H1 (cell line): ENCODE data around the gene NFXL1. TPM values are rescaled to one million over a fixed set of nuclear protein-coding genes. Genes with fewer than 3 reads are reported as not detected.

Experiments used
- CTCF ChIA-PET: fragments of 300-600 bp; sonication (Branson Sonifier 250); formaldehyde crosslinking; loops from one replicate; lab custom pipeline; 2021; ENCODE audit not compliant: partially characterized antibody; lab: Charles Lee
- POLR2A ChIA-PET: fragments of 300-600 bp; sonication (Branson Sonifier 250); formaldehyde crosslinking; loops from one replicate; lab custom pipeline; 2021; ENCODE audit warnings: inconsistent platforms; ENCODE audit not compliant: partially characterized antibody; lab: Charles Lee
- DNase-seq, 2 experiments: peaks; one replicate each; pipeline versions ENCODE4 v3.0.0 to v3.0.0-alpha.2; 2010 to 2022; ENCODE audit warnings: low spot score in 2 of 2, low read depth in 1 of 2, mixed read lengths in 1 of 2
- FAIRE-seq: peaks from 2 replicates; lab custom pipeline; 2011; peaks lifted over from hg19 to GRCh38; lab: Jason Lieb, UNC
- H2AFZ ChIP-seq: 2 replicates; pipeline ENCODE4 v1.8.1; 2012; ENCODE audit warnings: low read length, inconsistent platforms
- H2AK5ac ChIP-seq: 2 replicates; pipeline ENCODE4 v1.6.1; 2013; ENCODE audit warnings: low read depth, low read length
- H2BK120ac ChIP-seq: replicated peaks from 2 replicates; pipeline ENCODE3; 2013; ENCODE audit warnings: low read depth, low read length, inconsistent platforms
- H2BK12ac ChIP-seq: 2 replicates; pipeline ENCODE4 v1.6.1; 2013; ENCODE audit warnings: low read depth, low read length
- H2BK15ac ChIP-seq: 2 replicates; pipeline ENCODE4 v1.6.1; 2013; ENCODE audit warnings: low read length
- H2BK20ac ChIP-seq: 2 replicates; pipeline ENCODE4 v1.6.1; 2013; ENCODE audit warnings: low read length
- H2BK5ac ChIP-seq: 2 replicates; pipeline ENCODE4 v1.6.1; 2013; ENCODE audit warnings: low read depth, low read length
- H3K14ac ChIP-seq: 2 replicates; pipeline ENCODE4 v1.6.1; 2013; ENCODE audit warnings: inconsistent platforms; ENCODE audit not compliant: insufficient read length
- H3K18ac ChIP-seq: 2 replicates; pipeline ENCODE4 v1.6.1; 2013; ENCODE audit warnings: low read length; ENCODE audit errors: extremely low read depth
- H3K23ac ChIP-seq: 2 replicates; pipeline ENCODE4 v1.6.1; 2013; ENCODE audit warnings: inconsistent platforms; ENCODE audit not compliant: insufficient read length
- H3K23me2 ChIP-seq: 2 replicates; pipeline ENCODE4 v1.6.1; 2013; ENCODE audit warnings: low read depth, low read length
- H3K27ac ChIP-seq: 2 replicates; pipeline ENCODE4 v1.6.1; 2011; ENCODE audit warnings: low read depth, low read length, inconsistent platforms
- H3K27me3 ChIP-seq, 4 experiments: replicated peaks in 1 of 4; 1 replicate in 1 of 4; 2 replicates in 3 of 4; pipeline versions ENCODE4 v1.6.1 to v1.8.1; 2011 to 2013; ENCODE audit warnings: low read length in 3 of 4, mild to moderate bottlenecking in 3 of 4, inconsistent platforms in 2 of 4, mixed read lengths in 2 of 4, moderate library complexity in 1 of 4; ENCODE audit not compliant: control insufficient read depth in 3 of 4, insufficient read depth in 3 of 4; ENCODE audit errors: extremely low read depth in 1 of 4
- H3K36me3 ChIP-seq, 4 experiments: 2 replicates each; pipeline versions ENCODE4 v1.6.1 to v1.8.1; 2011 to 2013; ENCODE audit warnings: mild to moderate bottlenecking in 4 of 4, low read length in 3 of 4, moderate library complexity in 2 of 4, control low read depth in 1 of 4, inconsistent platforms in 1 of 4; ENCODE audit not compliant: insufficient read depth in 4 of 4, control insufficient read depth in 2 of 4
- H3K4ac ChIP-seq: replicated peaks from 2 replicates; pipeline ENCODE3; 2013; ENCODE audit warnings: low read length, low read depth, mixed read lengths, inconsistent platforms; ENCODE audit not compliant: insufficient read length
- H3K4me1 ChIP-seq, 4 experiments: replicated peaks in 1 of 4; 1 replicate in 1 of 4; 2 replicates in 3 of 4; pipeline versions ENCODE4 v1.6.1 to v1.8.1; 2011 to 2013; ENCODE audit warnings: low read length in 3 of 4, inconsistent platforms in 2 of 4, mixed read lengths in 1 of 4; ENCODE audit not compliant: insufficient read depth in 4 of 4, control insufficient read depth in 3 of 4
- H3K4me2 ChIP-seq, 2 experiments: 2 replicates each; pipeline versions ENCODE4 v1.6.1 to v1.8.1; 2011 to 2013; ENCODE audit warnings: low read depth in 2 of 2, low read length in 2 of 2, control low read depth in 1 of 2, inconsistent platforms in 1 of 2, mild to moderate bottlenecking in 1 of 2; ENCODE audit not compliant: insufficient read depth in 1 of 2
- H3K4me3 ChIP-seq, 4 experiments: fragments of 200-600, 300-600 bp in 1 of 4; sonication (generic), shearing (Covaris generic), sonication (Bioruptor Twin) in 1 of 4; 2 replicates each; pipeline versions ENCODE4 v1.5.1 to v1.8.1; 2011 to 2016; ENCODE audit warnings: low read length in 4 of 4, low read depth in 3 of 4, control low read depth in 2 of 4, inconsistent platforms in 2 of 4, mild to moderate bottlenecking in 2 of 4, mixed read lengths in 1 of 4, moderate library complexity in 1 of 4; ENCODE audit not compliant: insufficient read depth in 2 of 4; ENCODE audit errors: extremely low read depth in 1 of 4
- H3K56ac ChIP-seq: replicated peaks from 2 replicates; pipeline ENCODE3; 2013; ENCODE audit warnings: low read depth, mild to moderate bottlenecking, mixed read lengths, low read length, inconsistent platforms; ENCODE audit not compliant: insufficient read length
- H3K79me1 ChIP-seq: 2 replicates; pipeline ENCODE4 v1.6.1; 2013; ENCODE audit warnings: low read depth, low read length, control low read depth
- H3K79me2 ChIP-seq, 2 experiments: 2 replicates each; pipeline versions ENCODE4 v1.6.1 to v1.8.1; 2012 to 2013; ENCODE audit warnings: low read length in 2 of 2, mild to moderate bottlenecking in 2 of 2, inconsistent platforms in 1 of 2; ENCODE audit not compliant: insufficient read depth in 2 of 2, control insufficient read depth in 1 of 2
- H3K9ac ChIP-seq, 4 experiments: replicated peaks in 1 of 4; 1 replicate in 1 of 4; 2 replicates in 3 of 4; pipeline versions ENCODE4 v1.6.1 to v1.8.1; 2011 to 2013; ENCODE audit warnings: low read depth in 3 of 4, low read length in 3 of 4, control low read depth in 2 of 4, mild to moderate bottlenecking in 2 of 4, moderate library complexity in 2 of 4, inconsistent platforms in 1 of 4; ENCODE audit errors: extremely low read depth in 1 of 4
- H3K9me3 ChIP-seq, 2 experiments: 2 replicates each; pipeline versions ENCODE4 v1.6.1 to v1.8.1; 2012 to 2013; ENCODE audit warnings: mild to moderate bottlenecking in 2 of 2, moderate library complexity in 2 of 2, control low read depth in 1 of 2, inconsistent platforms in 1 of 2, low read depth in 1 of 2, low read length in 1 of 2, mixed read lengths in 1 of 2; ENCODE audit not compliant: insufficient read depth in 2 of 2
- H4K20me1 ChIP-seq, 2 experiments: replicated peaks in 1 of 2; 2 replicates each; pipeline versions ENCODE3 to v1.8.1; 2011 to 2013; ENCODE audit warnings: inconsistent platforms in 2 of 2, low read length in 2 of 2, mild to moderate bottlenecking in 1 of 2; ENCODE audit not compliant: insufficient read depth in 2 of 2, control insufficient read depth in 1 of 2
- H4K5ac ChIP-seq: 2 replicates; pipeline ENCODE4 v1.6.1; 2013; ENCODE audit warnings: low read length, low read depth, mixed read lengths, inconsistent platforms; ENCODE audit not compliant: insufficient read length
- H4K8ac ChIP-seq: 2 replicates; pipeline ENCODE4 v1.8.0; 2013; ENCODE audit warnings: mild to moderate bottlenecking, moderate library complexity, low read length, inconsistent platforms; ENCODE audit not compliant: insufficient read depth; ENCODE audit errors: extremely low read depth
- H4K91ac ChIP-seq: replicated peaks from 2 replicates; pipeline ENCODE3; 2013; ENCODE audit warnings: low read length, mixed read lengths, inconsistent platforms; ENCODE audit not compliant: insufficient read length
- BRCA1 ChIP-seq: IDR thresholded peaks from 2 replicates; pipeline ENCODE4 v1.6.1; 2012; ENCODE audit warnings: low read depth, low read length, improper control_type of control experiment
- CEBPB ChIP-seq: IDR thresholded peaks from 2 replicates; pipeline ENCODE4 v1.6.1; 2012; ENCODE audit warnings: low read depth, low read length
- EGR1 ChIP-seq: IDR thresholded peaks from 2 replicates; pipeline ENCODE4 v1.6.1; 2011; ENCODE audit warnings: low read depth, low read length, borderline replicate concordance
- EZH2 ChIP-seq: fragments of 200-600 bp; sonication (generic); IDR thresholded peaks from 2 replicates; pipeline ENCODE4 v1.7.1; 2012; ENCODE audit warnings: low read depth, mild to moderate bottlenecking, moderate library complexity, low read length, inconsistent platforms; ENCODE audit not compliant: severe bottlenecking
- POLR2A ChIP-seq, 2 experiments: IDR thresholded peaks; 1 replicate in 1 of 2; 2 replicates in 1 of 2; pipeline ENCODE4 v1.6.1; 2011; ENCODE audit warnings: low read depth in 2 of 2, low read length in 2 of 2, mild to moderate bottlenecking in 2 of 2; ENCODE audit errors: control extremely low read depth in 1 of 2
- RFX5 ChIP-seq: IDR thresholded peaks from 2 replicates; pipeline ENCODE4 v1.6.1; 2011; ENCODE audit warnings: low read depth, low read length, improper control_type of control experiment, borderline replicate concordance
- SAP30 ChIP-seq: fragments of 300-600 bp; sonication (generic); IDR thresholded peaks from 2 replicates; pipeline ENCODE4 v1.7.1; 2012; ENCODE audit warnings: low read length, moderate library complexity, mild to moderate bottlenecking, inconsistent platforms; ENCODE audit not compliant: insufficient read depth, insufficient replicate concordance
- SP2 ChIP-seq: IDR thresholded peaks from 2 replicates; pipeline ENCODE4 v1.6.1; 2012; ENCODE audit warnings: mild to moderate bottlenecking, low read length, inconsistent platforms
- SUZ12 ChIP-seq: fragments of 200-600 bp; sonication (generic); IDR thresholded peaks from 2 replicates; pipeline ENCODE4 v1.6.1; 2012; ENCODE audit warnings: mild to moderate bottlenecking, inconsistent platforms, low read length, moderate library complexity, mixed read lengths
- YY1 ChIP-seq: IDR thresholded peaks from 2 replicates; pipeline ENCODE4 v1.6.1; 2011; ENCODE audit warnings: low read depth, mild to moderate bottlenecking, low read length
- ZNF274 ChIP-seq: IDR thresholded peaks from 2 replicates; pipeline ENCODE4 v1.7.0; 2012; ENCODE audit warnings: low read length, borderline replicate concordance; ENCODE audit errors: extremely low read depth
- WGBS, 2 experiments: shearing (Covaris generic) in 1 of 2; methylation state at CpG; one replicate each; pipeline versions ENCODE4 v1.1.6 to v1.1.7; 2013 to 2015; ENCODE audit warnings: low lambda C conversion rate in 2 of 2, mixed read lengths in 2 of 2, inconsistent platforms in 1 of 2, low coverage in 1 of 2, missing lambda C conversion rate in 1 of 2; ENCODE audit not compliant: insufficient replicate concordance in 2 of 2, insufficient coverage in 1 of 2, insufficient read length in 1 of 2; ENCODE audit errors: extremely low coverage in 1 of 2, missing lambda C conversion rate in 1 of 2; 5-methylcytosine and 5-hydroxymethylcytosine counted together
- polyA plus RNA-seq, 7 experiments: library from polyadenylated mRNA; depleted of rRNA in 3 of 7; stranded (reverse) in 5 of 7; unstranded in 2 of 7; fragments of >200 nt in 5 of 7; fragments of 200-250 nt in 2 of 7; gene quantifications; 1 replicate in 5 of 7; 2 replicates in 1 of 7; 4 replicates in 1 of 7; pipeline versions ENCODE4 v1.2.1 to v1.2.3, GENCODE V29; 2011 to 2013; ENCODE audit warnings: missing spikeins in 2 of 7, mixed read lengths in 2 of 7
- total RNA-seq: library from RNA; stranded (reverse); fragmentation: NEBNext Ultra II Directional; extraction: Animal tissue kit (Norgen Biotek cat#: 25700); gene quantifications from 2 replicates; pipeline ENCODE4 v1.2.1, GENCODE V29; 2021
- TF ChIP-seq, protein P1 (sequence below): IDR thresholded peaks from 2 replicates; pipeline ENCODE4 v1.6.1; 2012; ENCODE audit warnings: inconsistent platforms
- TF ChIP-seq, protein P2 (sequence below): IDR thresholded peaks from 2 replicates; pipeline ENCODE4 v1.6.1; 2012; ENCODE audit warnings: inconsistent platforms

The NFXL1 gene
- total and polyA plus RNA-seq, 2 of the 8 experiments (the other 6 are each of a cell fraction or from before 2014, with no cell fraction given) = 10.0 to 29.5 TPM

DNA sequence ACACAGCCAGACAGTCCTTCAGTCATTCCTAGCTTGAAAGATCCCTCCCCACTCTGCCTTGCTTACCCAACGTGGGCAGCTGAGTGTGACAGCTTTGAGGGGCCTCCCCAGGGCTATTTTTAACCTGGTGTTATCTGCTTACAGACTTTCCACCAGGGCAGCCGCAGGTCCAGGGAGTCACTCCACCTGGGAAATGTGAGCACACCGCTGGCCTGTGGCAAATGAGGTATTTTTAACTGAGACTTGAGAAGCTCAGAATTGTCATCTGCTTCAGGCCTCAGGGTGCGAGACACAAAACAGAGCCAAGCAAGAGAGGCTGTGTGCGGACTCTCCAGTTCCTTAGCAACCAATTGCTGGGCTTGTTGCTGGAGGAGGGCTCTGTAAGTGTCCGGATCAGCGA is 89.5 kb downstream of the NFXL1 start (continued):
- TF ChIP-seq EGR1 = no peak

DNA sequence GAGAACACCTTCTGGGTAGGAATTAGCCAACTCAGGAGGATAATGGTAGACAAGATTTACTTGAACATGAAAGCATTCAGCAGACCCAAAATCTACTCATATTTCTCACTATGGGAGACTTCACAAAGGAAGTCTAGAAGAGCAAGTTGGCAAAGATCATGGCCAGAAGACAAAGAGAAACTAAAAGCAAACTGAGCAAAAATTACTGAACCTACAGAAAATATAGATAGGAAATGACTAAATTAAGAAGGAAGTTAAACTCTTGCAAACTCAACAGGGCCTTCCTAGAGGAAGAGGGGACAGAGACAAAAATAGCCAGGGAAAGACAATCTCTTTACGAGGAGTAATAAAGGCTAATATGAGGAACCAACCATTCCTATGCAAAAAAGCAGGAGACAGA is 95.2 kb downstream of the NFXL1 start:
- Histone ChIP-seq H3K4me3 (no peak overlapping the region), H3K4ac (no peak overlapping the region), H3K18ac (no peak overlapping the region), H3K79me1 (no peaks in the 10 kb centered on the region), H3K79me2 (no peaks in the 10 kb centered on the region), H2BK20ac (no peak overlapping the region), H3K27ac (no peak overlapping the region), H3K14ac (no peak overlapping the region), H3K4me1 (no peaks in the 10 kb centered on the region), H3K36me3 (no peaks in the 10 kb centered on the region), H3K4me2 (no peak overlapping the region), H4K8ac (no peak overlapping the region), H3K23ac (no peak overlapping the region), H2BK120ac (no peak overlapping the region), H3K27me3 (peaks cover 0 to 1% (median 0%) of the 10 kb centered on the region in 4 experiments; a peak in 1 of 7 replicates), H2BK12ac (no peak overlapping the region), H3K56ac (no peak overlapping the region), H2AFZ (no peak overlapping the region), H4K91ac (no peak overlapping the region), H3K9me3 (no peaks in the 10 kb centered on the region), H3K23me2 (no peaks in the 10 kb centered on the region), H2AK5ac (no peak overlapping the region), H2BK15ac (no peak overlapping the region), H4K5ac (no peak overlapping the region), H2BK5ac (no peak overlapping the region), H4K20me1 (no peaks in the 10 kb centered on the region), H3K9ac (no peak overlapping the region)
- no peak for DNase-seq
- no peak for FAIRE-seq
- ChIA-PET POLR2A (no interaction called here), CTCF (no interaction called here)
- WGBS, 2 experiments = 89% methylated on average over 1 of the region's 1 CpG; no CpG with 5 or more reads in 1 of the 2 experiments
- TF ChIP-seq, protein P1, sequence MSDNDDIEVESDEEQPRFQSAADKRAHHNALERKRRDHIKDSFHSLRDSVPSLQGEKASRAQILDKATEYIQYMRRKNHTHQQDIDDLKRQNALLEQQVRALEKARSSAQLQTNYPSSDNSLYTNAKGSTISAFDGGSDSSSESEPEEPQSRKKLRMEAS = no peak
- TF ChIP-seq RFX5 = no peak
- TF ChIP-seq CEBPB = no peak
- no peak for TF ChIP-seq BRCA1
- no peak for TF ChIP-seq SP2
- TF ChIP-seq YY1 = no peak
- TF ChIP-seq EZH2 = no peak
- TF ChIP-seq SAP30 = no peak
- TF ChIP-seq ZNF274 = no peak
- TF ChIP-seq POLR2A (IDR thresholded peaks at IDR 0.05; ENCODE audit: control extremely low read depth in 1 of 2, low read depth in 2 of 2, low read length in 2 of 2) = no peak
- TF ChIP-seq, protein P2, sequence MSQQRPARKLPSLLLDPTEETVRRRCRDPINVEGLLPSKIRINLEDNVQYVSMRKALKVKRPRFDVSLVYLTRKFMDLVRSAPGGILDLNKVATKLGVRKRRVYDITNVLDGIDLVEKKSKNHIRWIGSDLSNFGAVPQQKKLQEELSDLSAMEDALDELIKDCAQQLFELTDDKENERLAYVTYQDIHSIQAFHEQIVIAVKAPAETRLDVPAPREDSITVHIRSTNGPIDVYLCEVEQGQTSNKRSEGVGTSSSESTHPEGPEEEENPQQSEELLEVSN = no peak
- TF ChIP-seq SUZ12 = no peak
